Keratinocyte (primary cell): ENCODE measurements around the gene XIRP1. TPM values are rescaled to one million over a fixed set of nuclear protein-coding genes. Genes with fewer than 3 reads are reported as not detected.

ENCODE experiments used
- DNase-seq: peaks from one replicate; pipeline ENCODE4 v3.0.0-alpha.2; 2011; ENCODE audit warnings: low read depth, missing footprints, low spot score
- FAIRE-seq: peaks from 2 replicates; lab custom pipeline; 2011; peaks lifted over from hg19 to GRCh38; lab: Jason Lieb, UNC
- H2AFZ ChIP-seq: 2 replicates; pipeline ENCODE4 v1.6.0; 2012; ENCODE audit warnings: low read length, control low read depth, inconsistent platforms; ENCODE audit not compliant: control insufficient read depth
- H3K27ac ChIP-seq: 2 replicates; pipeline ENCODE4 v1.5.1; 2011; ENCODE audit warnings: low read length; ENCODE audit not compliant: control insufficient read depth, insufficient read depth
- H3K27me3 ChIP-seq: 3 replicates; pipeline ENCODE4 v1.6.0; 2011; ENCODE audit warnings: low read length; ENCODE audit not compliant: control insufficient read depth, insufficient read depth; ENCODE audit errors: extremely low read depth
- H3K36me3 ChIP-seq, 2 experiments: 2 replicates in 1 of 2; 3 replicates in 1 of 2; pipeline ENCODE4 v1.5.1; 2011; ENCODE audit warnings: low read length in 2 of 2, mild to moderate bottlenecking in 1 of 2; ENCODE audit not compliant: control insufficient read depth in 2 of 2, insufficient read depth in 2 of 2; ENCODE audit errors: extremely low read depth in 1 of 2
- H3K4me1 ChIP-seq: 3 replicates; pipeline ENCODE4 v1.5.1; 2011; ENCODE audit warnings: low read length; ENCODE audit not compliant: control insufficient read depth, insufficient read depth; ENCODE audit errors: extremely low read depth
- H3K4me2 ChIP-seq: 3 replicates; pipeline ENCODE4 v1.6.0; 2011; ENCODE audit warnings: low read depth, low read length; ENCODE audit not compliant: control insufficient read depth, insufficient read depth; ENCODE audit errors: extremely low read depth
- H3K4me3 ChIP-seq, 3 experiments: fragments of 200-600 bp in 1 of 3; sonication (generic) in 1 of 3; 2 replicates in 2 of 3; 3 replicates in 1 of 3; pipeline ENCODE4 v1.5.1; 2011 to 2016; ENCODE audit warnings: low read length in 3 of 3, mild to moderate bottlenecking in 3 of 3, control low read depth in 2 of 3, inconsistent platforms in 1 of 3, low read depth in 1 of 3, mixed read lengths in 1 of 3, mixed run types in 1 of 3, moderate library complexity in 1 of 3; ENCODE audit not compliant: control insufficient read depth in 2 of 3, insufficient read depth in 2 of 3; ENCODE audit errors: extremely low read depth in 1 of 3
- H3K79me2 ChIP-seq: 2 replicates; pipeline ENCODE4 v1.6.0; 2012; ENCODE audit warnings: low read length; ENCODE audit not compliant: control insufficient read depth, insufficient read depth
- H3K9ac ChIP-seq: 3 replicates; pipeline ENCODE4 v1.6.0; 2011; ENCODE audit warnings: low read length; ENCODE audit not compliant: control insufficient read depth, insufficient read depth; ENCODE audit errors: extremely low read depth
- H3K9me1 ChIP-seq: 3 replicates; pipeline ENCODE4 v1.6.0; 2011; ENCODE audit warnings: low read length; ENCODE audit not compliant: control insufficient read depth, insufficient read depth; ENCODE audit errors: extremely low read depth
- H3K9me3 ChIP-seq: 2 replicates; pipeline ENCODE4 v1.5.1; 2012; ENCODE audit warnings: low read depth, low read length; ENCODE audit not compliant: control insufficient read depth
- H4K20me1 ChIP-seq: 3 replicates; pipeline ENCODE4 v1.6.0; 2011; ENCODE audit warnings: low read length; ENCODE audit not compliant: control insufficient read depth, insufficient read depth; ENCODE audit errors: extremely low read depth
- CTCF ChIP-seq, 3 experiments: IDR thresholded peaks in 1 of 3; conservative IDR thresholded peaks in 1 of 3; optimal IDR thresholded peaks in 1 of 3; 2 replicates in 2 of 3; 3 replicates in 1 of 3; pipeline versions ENCODE3 to v1.5.1; 2011; ENCODE audit warnings: low read length in 3 of 3, mild to moderate bottlenecking in 3 of 3, moderate library complexity in 2 of 3, control low read depth in 1 of 3, inconsistent platforms in 1 of 3; ENCODE audit not compliant: insufficient read depth in 2 of 3; ENCODE audit errors: extremely low read depth in 1 of 3
- EZH2 ChIP-seq: IDR thresholded peaks from one replicate; pipeline ENCODE4 v1.6.1; 2012; ENCODE audit warnings: inconsistent platforms, mild to moderate bottlenecking, low read length, moderate library complexity
- dilution Hi-C: fragments of 300-500 bp; cut with MboI; formaldehyde crosslinking; loops from one replicate; pipeline ENCODE4 v1.7.0; 2020; ENCODE audit warnings: low sequenced_read_pairs; ENCODE audit not compliant: extremely low pct_ligation_motif_present
- polyA plus RNA-seq, 5 experiments: library from polyadenylated mRNA; depleted of rRNA in 3 of 5; stranded (reverse) in 3 of 5; stranded (forward) in 1 of 5; unstranded in 1 of 5; fragments of >200 nt; gene quantifications; 1 replicate in 1 of 5; 2 replicates in 3 of 5; 3 replicates in 1 of 5; pipeline versions ENCODE4 v1.2.1 to v1.2.3, GENCODE V29; 2011 to 2012; ENCODE audit warnings: missing spikeins in 2 of 5, low read depth in 1 of 5, low replicate concordance in 1 of 5

Gene XIRP1
- polyA plus RNA-seq, 1 donor (not counting 4 experiments of a cell fraction or from before 2014, with no cell fraction given) = not detected

- no peaks in the 10 kb centered on the region for H4K20me1 ChIP-seq
- FAIRE-seq = no peak
- no peak overlapping the region for H3K27ac ChIP-seq
- H3K36me3 ChIP-seq = no peaks in the 10 kb centered on the region
- DNase-seq = no peak
- no peaks in the 10 kb centered on the region for H3K79me2 ChIP-seq
- no peaks in the 10 kb centered on the region for H3K9me1 ChIP-seq
- no peak for TF ChIP-seq CTCF (optimal IDR thresholded peaks at IDR 0.05 in 1 of 3, IDR thresholded peaks at IDR 0.05 in 1 of 3, conservative IDR thresholded peaks at IDR 0.05 in 1 of 3; ENCODE audit: extremely low read depth in 1 of 3, insufficient read depth in 2 of 3, low read length in 3 of 3)
- no peak for TF ChIP-seq EZH2
- H3K27me3 ChIP-seq = peaks cover 24% of the 10 kb centered on the region
- dilution Hi-C loops = no loop called here
- H3K9ac ChIP-seq = no peak overlapping the region
- H3K9me3 ChIP-seq = no peaks in the 10 kb centered on the region
- H3K4me3 ChIP-seq = no peak overlapping the region
- H2AFZ ChIP-seq = no peak overlapping the region
- no peak overlapping the region for H3K4me2 ChIP-seq
- H3K4me1 ChIP-seq = no peaks in the 10 kb centered on the region
Observed at GRCh38 chr3:39203860-39204259, 11.5 kb upstream of the XIRP1 start.

DNA sequence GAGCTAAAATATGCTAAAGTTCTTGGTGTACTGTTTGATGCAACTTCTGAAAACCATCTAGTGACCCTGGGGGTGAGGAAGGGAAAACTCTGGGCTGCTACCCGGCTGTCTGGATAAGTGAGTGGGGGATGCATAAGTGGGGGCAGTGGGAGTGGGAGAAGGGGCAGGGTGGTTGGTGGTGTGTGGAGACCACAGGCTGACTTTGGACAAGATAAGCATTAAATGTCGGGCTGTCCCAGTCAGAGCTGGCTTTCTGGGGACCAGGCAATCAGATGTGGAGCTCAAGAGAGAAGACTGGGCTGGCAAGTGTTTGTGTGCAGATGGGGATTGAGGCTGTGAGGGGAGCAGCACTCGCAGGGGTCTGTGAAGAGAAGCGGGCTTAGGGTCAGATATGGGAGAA, 11.0 kb upstream of the XIRP1 start:
- Histone ChIP-seq H4K20me1 (no peaks in the 10 kb centered on the region), H3K79me2 (no peaks in the 10 kb centered on the region), H3K4me1 (no peaks in the 10 kb centered on the region), H3K4me2 (no peak overlapping the region), H3K4me3 (no peak overlapping the region), H3K9me3 (no peaks in the 10 kb centered on the region), H3K27me3 (peaks cover 24% of the 10 kb centered on the region), H3K36me3 (no peaks in the 10 kb centered on the region), H3K9ac (no peak overlapping the region), H3K27ac (no peak overlapping the region), H3K9me1 (no peaks in the 10 kb centered on the region), H2AFZ (no peak overlapping the region)
- TF ChIP-seq EZH2 (no peak), CTCF (optimal IDR thresholded peaks at IDR 0.05 in 1 of 3, IDR thresholded peaks at IDR 0.05 in 1 of 3, conservative IDR thresholded peaks at IDR 0.05 in 1 of 3; ENCODE audit: extremely low read depth in 1 of 3, insufficient read depth in 2 of 3, low read length in 3 of 3) (no peak)
- no peak for DNase-seq
- no peak for FAIRE-seq
- dilution Hi-C loops = no loop called here
